Natural killer cell (primary cell): Measurements from ENCODE around the gene PHF2. TPM values are rescaled to one million over a fixed set of nuclear protein-coding genes. Genes with fewer than 3 reads are reported as not detected.
A peak's percentile ranks its signal among the peaks of the same experiment; 100 is the strongest.

Experiments used
- ATAC-seq, 3 donors: fragments of 150-1000 bp in 2 of 3; fragments of 200-7000 bp in 1 of 3; cut with Tn5 transposase; 1 replicate in 1 of 3; 2 replicates in 2 of 3; pipeline ENCODE4 v1.10.0; 2021; ENCODE audit warnings: mild to moderate bottlenecking in 2 of 3, moderate library complexity in 2 of 3
- DNase-seq, 2 donors: peaks; one replicate each; pipeline versions ENCODE4 v3.0.0 to v3.0.0-alpha.2; 2013 to 2021; ENCODE audit warnings: mixed read lengths in 1 of 2
- H3K27ac ChIP-seq: one replicate; pipeline ENCODE4 v1.5.1; 2013; ENCODE audit warnings: mild to moderate bottlenecking, low read length
- H3K27me3 ChIP-seq: one replicate; pipeline ENCODE4 v1.6.1; 2013; ENCODE audit warnings: low read length; ENCODE audit not compliant: control insufficient read depth, insufficient read depth
- H3K36me3 ChIP-seq: one replicate; pipeline ENCODE4 v1.6.1; 2013; ENCODE audit warnings: low read length; ENCODE audit not compliant: control insufficient read depth, insufficient read depth
- H3K4me1 ChIP-seq: one replicate; pipeline ENCODE4 v1.6.1; 2013; ENCODE audit warnings: low read length; ENCODE audit not compliant: control insufficient read depth, insufficient read depth
- H3K4me3 ChIP-seq: one replicate; pipeline ENCODE4 v1.5.1; 2013; ENCODE audit warnings: low read length
- H3K9me3 ChIP-seq: one replicate; pipeline ENCODE4 v1.6.1; 2013; ENCODE audit warnings: low read length; ENCODE audit not compliant: control insufficient read depth, insufficient read depth
- H3K27ac Mint-ChIP-seq, 2 donors: one replicate each; pipeline ENCODE4 v1.8.0; 2022; ENCODE audit warnings: mild to moderate bottlenecking in 2 of 2, mixed read lengths in 2 of 2, moderate library complexity in 1 of 2
- H3K27me3 Mint-ChIP-seq, 2 donors: one replicate each; pipeline ENCODE4 v1.8.0; 2022; ENCODE audit warnings: low read depth in 2 of 2, mixed read lengths in 2 of 2
- H3K36me3 Mint-ChIP-seq: one replicate; pipeline ENCODE4 v1.8.0; 2022; ENCODE audit warnings: mixed read lengths
- H3K4me1 Mint-ChIP-seq, 2 donors: one replicate each; pipeline ENCODE4 v1.8.0; 2022; ENCODE audit warnings: mixed read lengths in 2 of 2
- H3K4me3 Mint-ChIP-seq: one replicate; pipeline ENCODE4 v1.8.0; 2022; ENCODE audit warnings: mild to moderate bottlenecking, moderate library complexity, mixed read lengths
- H3K9me3 Mint-ChIP-seq, 2 donors: one replicate each; pipeline ENCODE4 v1.8.0; 2022; ENCODE audit warnings: mixed read lengths in 2 of 2
- CTCF ChIP-seq: fragments of 200-600 bp; IDR thresholded peaks from one replicate; pipeline ENCODE4 v1.8.0; 2022; ENCODE audit warnings: antibody characterized with exemption
- WGBS: methylation state at CpG from one replicate; pipeline ENCODE4 v1.1.7; 2013; ENCODE audit warnings: missing lambda C conversion rate; ENCODE audit not compliant: insufficient coverage; 5-methylcytosine and 5-hydroxymethylcytosine counted together
- intact Hi-C: fragments of 100-400 bp; cut with micrococcal nuclease; formaldehyde crosslinking; loops from one replicate; pipeline ENCODE4 v1.14.2; 2022
- total RNA-seq, 4 donors: library from RNA; stranded (reverse); fragments of 120-200 nt in 1 of 4; gene quantifications; one replicate each; pipeline versions ENCODE4 v1.2.3 to v1.2.4, GENCODE V29; 2013 to 2022

The PHF2 gene
- 10 to 100 TPM; 24.8 to 28.1 (median 26.4) TPM for total RNA-seq
- 16.8 TPM for total RNA-seq (2013)

GRCh38 chr9:93576258-93577077 is at the start of gene PHF2:
PHF2 (plus strand) TSS chr9:93576584; CDS start chr9:93576774, 190 bp downstream.
- H3K4me1 ChIP-seq = peaks cover 24% of the 10 kb centered on the region
- Mint-ChIP-seq H3K36me3 (no peaks in the 10 kb centered on the region), H3K9me3 (no peaks in the 10 kb centered on the region), H3K4me3 (peak within 1 kb of the TSS; percentile 90), H3K27me3 (no peaks in the 10 kb centered on the region), H3K4me1 (peaks cover 36 to 53% of the 10 kb centered on the region in 2 donors), H3K27ac (peak within 1 kb of the TSS; percentile 83 to 91)
- peak within 1 kb of the TSS; percentile 44 for H3K4me3 ChIP-seq
- TF ChIP-seq CTCF = no peak
- no peaks in the 10 kb centered on the region for H3K9me3 ChIP-seq
- ATAC-seq (peak; percentile 61 to 73 (median 65)), DNase-seq (peak; percentile 25 to 66)
- intact Hi-C loops = no loop called here
- WGBS = under 1% methylated on average over 137 of the region's 140 CpGs
- no peaks in the 10 kb centered on the region for H3K27me3 ChIP-seq
- no peaks in the 10 kb centered on the region for H3K36me3 ChIP-seq
- H3K27ac ChIP-seq = peak within 1 kb of the TSS; percentile 72

GRCh38 chr9:93531374-93531773 is 45.0 kb upstream of the PHF2 start:
- H3K27me3 Mint-ChIP-seq = no peaks in the 10 kb centered on the region
- no peaks in the 10 kb centered on the region for H3K27me3 ChIP-seq
- peaks cover 74% of the 10 kb centered on the region for H3K36me3 ChIP-seq
- no peak for DNase-seq
- no peak overlapping the region for H3K4me3 Mint-ChIP-seq
- TF ChIP-seq CTCF = no peak
- WGBS = 87% methylated on average over 3 of the region's 3 CpGs
- no peaks in the 10 kb centered on the region for H3K9me3 Mint-ChIP-seq
- peaks cover 8 to 34% of the 10 kb centered on the region in 2 donors for H3K4me1 Mint-ChIP-seq
- H3K9me3 ChIP-seq = no peaks in the 10 kb centered on the region
- H3K27ac Mint-ChIP-seq = no peak overlapping the region
- no peak for ATAC-seq
- no peaks in the 10 kb centered on the region for H3K4me1 ChIP-seq
- peaks cover 8% of the 10 kb centered on the region for H3K36me3 Mint-ChIP-seq
- no peak overlapping the region for H3K4me3 ChIP-seq
- no peak overlapping the region for H3K27ac ChIP-seq
- intact Hi-C loops = no loop called here

- Histone ChIP-seq H3K27me3 (no peaks in the 10 kb centered on the region), H3K4me3 (no peak overlapping the region), H3K27ac (no peak overlapping the region), H3K4me1 (no peaks in the 10 kb centered on the region), H3K36me3 (peaks cover 68% of the 10 kb centered on the region), H3K9me3 (no peaks in the 10 kb centered on the region)
- ATAC-seq (no peak), DNase-seq (no peak)
- no peak for TF ChIP-seq CTCF
- Mint-ChIP-seq H3K9me3 (no peaks in the 10 kb centered on the region), H3K27ac (no peak overlapping the region), H3K4me3 (no peak overlapping the region), H3K36me3 (peaks cover 8% of the 10 kb centered on the region), H3K4me1 (peaks cover under 1 to 26% of the 10 kb centered on the region in 2 donors), H3K27me3 (no peaks in the 10 kb centered on the region)
- WGBS = 99% methylated on average over 8 of the region's 8 CpGs
- intact Hi-C loops = no loop called here
Observed at GRCh38 chr9:93532141-93532540, 44.2 kb upstream of the PHF2 start.
